GM19240 (cell line): Measurements from ENCODE around the gene SCD5.

Experiments used
- DNase-seq: peaks from one replicate; pipeline ENCODE4 v3.0.0; 2011; ENCODE audit warnings: low spot score; ENCODE audit not compliant: insufficient read length

SCD5 gene

GRCh38 chr4:82691431-82691830 is 107.2 kb downstream of the SCD5 start:
- DNase-seq, result no peak

GRCh38 chr4:82688091-82688795 is 110.4 kb downstream of the SCD5 start:
- no peak for DNase-seq

GRCh38 chr4:82687531-82687930 is 111.1 kb downstream of the SCD5 start:
- no peak for DNase-seq

GRCh38 chr4:82681754-82682153 is 116.8 kb downstream of the SCD5 start:
- no peak for DNase-seq

GRCh38 chr4:82680834-82681233 is 117.8 kb downstream of the SCD5 start:
- no peak for DNase-seq

GRCh38 chr4:82679531-82679930 is 119.1 kb downstream of the SCD5 start:
- DNase-seq, result no peak

- DNase-seq, result no peak
These were observed 120.5 kb downstream of the SCD5 start for GRCh38 chr4:82678051-82678450.

- DNase-seq, result no peak
These were observed 121.3 kb downstream of the SCD5 start for GRCh38 chr4:82677327-82677726.

- no peak for DNase-seq
These were observed 130.7 kb downstream of the SCD5 start for GRCh38 chr4:82667761-82668480.

- DNase-seq, result no peak
These were observed 131.5 kb downstream of the SCD5 start for GRCh38 chr4:82666970-82667665.

GRCh38 chr4:82661181-82661992 is 137.2 kb downstream of the SCD5 start:
- no peak for DNase-seq

- no peak for DNase-seq
These were observed 146.5 kb downstream of the SCD5 start for GRCh38 chr4:82652062-82652461.

GRCh38 chr4:82650868-82651267 is 147.7 kb downstream of the SCD5 start:
- no peak for DNase-seq

- no peak for DNase-seq
These were observed 150.2 kb downstream of the SCD5 start for GRCh38 chr4:82648356-82648755.

GRCh38 chr4:82645936-82646565 is 152.5 kb downstream of the SCD5 start:
- no peak for DNase-seq

GRCh38 chr4:82644734-82645126 is 153.9 kb downstream of the SCD5 start:
- DNase-seq, result no peak

GRCh38 chr4:82643994-82644733 is 154.4 kb downstream of the SCD5 start:
- no peak for DNase-seq

- DNase-seq, result no peak
These were observed 156.3 kb downstream of the SCD5 start for GRCh38 chr4:82642331-82642730.

- no peak for DNase-seq
These were observed 158.1 kb downstream of the SCD5 start for GRCh38 chr4:82640540-82640939.

- DNase-seq, result no peak
These were observed 158.6 kb downstream of the SCD5 start for GRCh38 chr4:82639971-82640370.
